Measurements from ENCODE around the gene RNF224. TPM values are rescaled to one million over a fixed set of nuclear protein-coding genes. Genes with fewer than 3 reads are reported as not detected.

RNF224 gene
- total and polyA plus RNA-seq, 2 of the 13 experiments (the other 11 are each of a cell fraction or from before 2014, with no cell fraction given), result 0.09 TPM; not detected in 1

DNA sequence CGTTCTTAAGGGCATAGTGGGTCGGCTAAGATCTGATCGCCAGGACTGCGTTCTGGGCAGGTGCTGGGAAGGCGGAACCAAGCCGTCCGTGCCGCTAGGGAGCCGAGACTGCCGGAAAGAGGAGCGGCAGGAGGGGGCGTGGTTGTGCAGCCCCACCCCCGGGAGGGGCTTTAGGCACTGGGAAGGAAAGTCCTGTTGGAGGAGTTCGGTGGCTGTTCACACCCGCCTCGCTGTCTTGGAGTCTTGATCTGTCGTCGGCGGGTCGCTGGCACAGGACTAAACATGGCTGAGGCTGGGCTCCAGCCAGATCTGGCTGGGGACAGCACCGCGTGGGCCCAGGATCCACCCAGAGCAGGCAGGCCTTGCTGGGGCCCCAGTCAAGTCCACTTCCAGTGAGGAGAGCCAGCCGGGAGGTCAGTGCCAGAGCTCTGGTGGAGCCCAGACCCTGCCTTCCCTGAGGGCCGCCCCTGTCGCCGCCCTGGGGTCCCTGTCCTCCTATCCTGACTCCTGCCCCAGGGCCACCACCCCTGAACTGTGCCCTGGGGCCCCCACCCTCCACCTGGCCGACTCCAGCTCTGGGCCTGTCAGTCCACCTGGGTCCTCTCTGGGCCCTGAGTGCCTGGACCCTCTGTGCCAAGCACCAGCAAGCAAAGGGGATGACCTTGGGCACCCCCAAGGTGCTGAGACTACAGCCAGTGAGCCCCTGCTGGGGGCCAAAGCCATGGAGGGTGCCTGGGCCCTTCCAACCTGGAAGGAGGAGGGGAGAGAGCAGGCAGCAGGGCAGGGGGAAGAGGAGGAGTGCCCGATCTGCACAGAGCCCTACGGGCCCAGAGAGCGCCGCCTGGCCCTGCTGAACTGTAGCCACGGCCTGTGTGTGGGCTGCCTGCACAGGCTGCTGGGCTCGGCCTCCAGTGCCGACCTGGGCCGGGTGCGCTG, 9.8 kb upstream of the RNF224 start (continued):
- no peak for TF ChIP-seq ZNF256 (CRISPR knock-in tag; conservative IDR thresholded peaks at IDR 0.05)
- peak; percentile 32; the same call in 1 of the 2 replicates for TF ChIP-seq ZNF746 (CRISPR knock-in tag; IDR thresholded peaks at IDR 0.05)
- TF ChIP-seq, protein P1, sequence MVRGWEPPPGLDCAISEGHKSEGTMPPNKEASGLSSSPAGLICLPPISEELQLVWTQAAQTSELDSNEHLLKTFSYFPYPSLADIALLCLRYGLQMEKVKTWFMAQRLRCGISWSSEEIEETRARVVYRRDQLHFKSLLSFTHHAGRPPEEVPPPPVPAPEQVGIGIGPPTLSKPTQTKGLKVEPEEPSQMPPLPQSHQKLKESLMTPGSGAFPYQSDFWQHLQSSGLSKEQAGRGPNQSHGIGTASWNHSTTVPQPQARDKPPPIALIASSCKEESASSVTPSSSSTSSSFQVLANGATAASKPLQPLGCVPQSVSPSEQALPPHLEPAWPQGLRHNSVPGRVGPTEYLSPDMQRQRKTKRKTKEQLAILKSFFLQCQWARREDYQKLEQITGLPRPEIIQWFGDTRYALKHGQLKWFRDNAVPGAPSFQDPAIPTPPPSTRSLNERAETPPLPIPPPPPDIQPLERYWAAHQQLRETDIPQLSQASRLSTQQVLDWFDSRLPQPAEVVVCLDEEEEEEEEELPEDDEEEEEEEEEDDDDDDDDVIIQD (CRISPR knock-in tag; IDR thresholded peaks at IDR 0.05; ENCODE audit: low read depth), result peak; percentile 34; the same call in 1 of the 2 replicates
- no peak; the same call in 1 of the 2 replicates for TF ChIP-seq SRY (CRISPR knock-in tag; IDR thresholded peaks at IDR 0.05)
- TF ChIP-seq MYC (CRISPR knock-in tag; IDR thresholded peaks at IDR 0.05; ENCODE audit: borderline replicate concordance), result peak; percentile 33; the same call in 1 of the 2 replicates
- TF ChIP-seq, protein P2, sequence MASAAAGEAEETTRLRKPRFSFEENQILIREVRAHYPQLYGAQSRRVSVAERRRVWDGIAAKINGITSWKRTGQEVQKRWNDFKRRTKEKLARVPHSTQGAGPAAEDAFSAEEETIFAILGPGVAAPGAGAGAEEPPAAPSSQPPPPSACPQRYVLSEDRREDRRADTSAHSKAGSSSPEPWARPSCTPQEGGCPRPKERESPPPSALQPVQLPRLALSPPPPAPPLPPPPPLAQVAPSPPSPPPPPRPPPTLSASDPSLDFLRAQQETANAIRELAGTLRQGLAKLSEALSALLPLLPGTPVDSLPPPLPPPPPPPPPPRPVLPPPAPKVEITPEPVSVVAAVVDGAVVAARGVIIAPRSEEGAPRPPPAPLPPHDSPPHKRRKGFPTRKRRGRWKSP (CRISPR knock-in tag; IDR thresholded peaks at IDR 0.05), result 0 out of 2 replicates have a peak, but pooled peaks have one; percentile 44
- TF ChIP-seq, protein P3, sequence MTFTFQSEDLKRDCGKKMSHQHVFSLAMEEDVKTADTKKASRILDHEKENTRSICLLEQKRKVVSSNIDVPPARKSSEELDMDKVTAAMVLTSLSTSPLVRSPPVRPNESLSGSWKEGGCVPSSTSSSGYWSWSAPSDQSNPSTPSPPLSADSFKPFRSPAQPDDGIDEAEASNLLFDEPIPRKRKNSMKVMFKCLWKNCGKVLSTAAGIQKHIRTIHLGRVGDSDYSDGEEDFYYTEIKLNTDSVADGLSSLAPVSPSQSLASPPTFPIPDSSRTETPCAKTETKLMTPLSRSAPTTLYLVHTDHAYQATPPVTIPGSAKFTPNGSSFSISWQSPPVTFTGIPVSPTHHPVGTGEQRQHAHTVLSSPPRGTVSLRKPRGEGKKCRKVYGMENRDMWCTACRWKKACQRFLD (CRISPR knock-in tag; IDR thresholded peaks at IDR 0.05; ENCODE audit: borderline replicate concordance), result 0 out of 2 replicates have a peak, but pooled peaks have one; percentile 68
- TF ChIP-seq HMG20B (CRISPR knock-in tag; conservative IDR thresholded peaks at IDR 0.05), result no peak
- peak; percentile 86 for TF ChIP-seq KLF12 (CRISPR knock-in tag; IDR thresholded peaks at IDR 0.05; ENCODE audit: borderline replicate concordance)
- TF ChIP-seq JUND (CRISPR knock-in tag; IDR thresholded peaks at IDR 0.05), result no peak
- no peak for TF ChIP-seq TCF7L2 (IDR thresholded peaks at IDR 0.05; ENCODE audit: low read depth, low read length)
- peak; percentile 55 for TF ChIP-seq TEAD3 (CRISPR knock-in tag; optimal IDR thresholded peaks at IDR 0.05; ENCODE audit: borderline replicate concordance)
- TF ChIP-seq ZNF549 (CRISPR knock-in tag; IDR thresholded peaks at IDR 0.05), result no peak
- TF ChIP-seq, protein P4, sequence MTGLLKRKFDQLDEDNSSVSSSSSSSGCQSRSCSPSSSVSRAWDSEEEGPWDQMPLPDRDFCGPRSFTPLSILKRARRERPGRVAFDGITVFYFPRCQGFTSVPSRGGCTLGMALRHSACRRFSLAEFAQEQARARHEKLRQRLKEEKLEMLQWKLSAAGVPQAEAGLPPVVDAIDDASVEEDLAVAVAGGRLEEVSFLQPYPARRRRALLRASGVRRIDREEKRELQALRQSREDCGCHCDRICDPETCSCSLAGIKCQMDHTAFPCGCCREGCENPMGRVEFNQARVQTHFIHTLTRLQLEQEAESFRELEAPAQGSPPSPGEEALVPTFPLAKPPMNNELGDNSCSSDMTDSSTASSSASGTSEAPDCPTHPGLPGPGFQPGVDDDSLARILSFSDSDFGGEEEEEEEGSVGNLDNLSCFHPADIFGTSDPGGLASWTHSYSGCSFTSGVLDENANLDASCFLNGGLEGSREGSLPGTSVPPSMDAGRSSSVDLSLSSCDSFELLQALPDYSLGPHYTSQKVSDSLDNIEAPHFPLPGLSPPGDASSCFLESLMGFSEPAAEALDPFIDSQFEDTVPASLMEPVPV (CRISPR knock-in tag; IDR thresholded peaks at IDR 0.05), result no peak
- TF ChIP-seq, protein P5, sequence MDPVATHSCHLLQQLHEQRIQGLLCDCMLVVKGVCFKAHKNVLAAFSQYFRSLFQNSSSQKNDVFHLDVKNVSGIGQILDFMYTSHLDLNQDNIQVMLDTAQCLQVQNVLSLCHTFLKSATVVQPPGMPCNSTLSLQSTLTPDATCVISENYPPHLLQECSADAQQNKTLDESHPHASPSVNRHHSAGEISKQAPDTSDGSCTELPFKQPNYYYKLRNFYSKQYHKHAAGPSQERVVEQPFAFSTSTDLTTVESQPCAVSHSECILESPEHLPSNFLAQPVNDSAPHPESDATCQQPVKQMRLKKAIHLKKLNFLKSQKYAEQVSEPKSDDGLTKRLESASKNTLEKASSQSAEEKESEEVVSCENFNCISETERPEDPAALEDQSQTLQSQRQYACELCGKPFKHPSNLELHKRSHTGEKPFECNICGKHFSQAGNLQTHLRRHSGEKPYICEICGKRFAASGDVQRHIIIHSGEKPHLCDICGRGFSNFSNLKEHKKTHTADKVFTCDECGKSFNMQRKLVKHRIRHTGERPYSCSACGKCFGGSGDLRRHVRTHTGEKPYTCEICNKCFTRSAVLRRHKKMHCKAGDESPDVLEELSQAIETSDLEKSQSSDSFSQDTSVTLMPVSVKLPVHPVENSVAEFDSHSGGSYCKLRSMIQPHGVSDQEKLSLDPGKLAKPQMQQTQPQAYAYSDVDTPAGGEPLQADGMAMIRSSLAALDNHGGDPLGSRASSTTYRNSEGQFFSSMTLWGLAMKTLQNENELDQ (CRISPR knock-in tag; IDR thresholded peaks at IDR 0.05; ENCODE audit: borderline replicate concordance), result no peak
- no peak for TF ChIP-seq NFE2L1 (CRISPR knock-in tag; IDR thresholded peaks at IDR 0.05; ENCODE audit: borderline replicate concordance)
- TF ChIP-seq, protein P6, sequence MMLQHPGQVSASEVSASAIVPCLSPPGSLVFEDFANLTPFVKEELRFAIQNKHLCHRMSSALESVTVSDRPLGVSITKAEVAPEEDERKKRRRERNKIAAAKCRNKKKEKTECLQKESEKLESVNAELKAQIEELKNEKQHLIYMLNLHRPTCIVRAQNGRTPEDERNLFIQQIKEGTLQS (CRISPR knock-in tag; IDR thresholded peaks at IDR 0.05), result no peak
